Common myeloid progenitor, CD34-positive (primary cell): ENCODE measurements around the gene PLEKHG3.

ENCODE experiments used
- CTCF ChIA-PET: fragments of 350-600 bp; sonication (Branson Sonifier 250); formaldehyde crosslinking; loops from one replicate; lab custom pipeline; 2021; ENCODE audit warnings: antibody characterized with exemption; lab: Charles Lee
- POLR2A ChIA-PET: fragments of 350-600 bp; sonication (Branson Sonifier 250); formaldehyde crosslinking; loops from one replicate; lab custom pipeline; 2021; ENCODE audit warnings: antibody characterized with exemption; lab: Charles Lee
- DNase-seq, 3 donors: peaks; one replicate each; pipeline versions ENCODE4 v3.0.0 to v3.0.0-alpha.2; 2013
- H3K27ac ChIP-seq, 2 experiments: 1 replicate in 1 of 2; 2 replicates in 1 of 2; pipeline ENCODE4 v1.7.0; 2013; ENCODE audit warnings: inconsistent platforms in 2 of 2, low read length in 2 of 2, mild to moderate bottlenecking in 2 of 2, low read depth in 1 of 2, moderate library complexity in 1 of 2; ENCODE audit not compliant: severe bottlenecking in 2 of 2, insufficient read depth in 1 of 2, poor library complexity in 1 of 2
- H3K27me3 ChIP-seq, 5 experiments: replicated peaks in 2 of 5; 1 replicate in 3 of 5; 2 replicates in 2 of 5; pipeline versions ENCODE4 v1.6.1 to v1.7.0; 2013; ENCODE audit warnings: low read length in 4 of 5, mild to moderate bottlenecking in 2 of 5, moderate library complexity in 2 of 5, inconsistent platforms in 1 of 5; ENCODE audit not compliant: insufficient read depth in 5 of 5, control insufficient read depth in 4 of 5
- H3K36me3 ChIP-seq, 4 experiments: 1 replicate in 2 of 4; 2 replicates in 2 of 4; pipeline versions ENCODE4 v1.6.1 to v1.7.0; 2013; ENCODE audit warnings: low read length in 3 of 4, control low read depth in 1 of 4, mild to moderate bottlenecking in 1 of 4; ENCODE audit not compliant: control insufficient read depth in 4 of 4, insufficient read depth in 4 of 4
- H3K4me1 ChIP-seq, 4 experiments: 1 replicate in 3 of 4; 2 replicates in 1 of 4; pipeline versions ENCODE4 v1.6.1 to v1.7.1; 2013; ENCODE audit warnings: low read length in 3 of 4, mild to moderate bottlenecking in 3 of 4, control low read depth in 1 of 4, inconsistent platforms in 1 of 4, moderate library complexity in 1 of 4; ENCODE audit not compliant: control insufficient read depth in 4 of 4, insufficient read depth in 4 of 4; ENCODE audit errors: control extremely low read depth in 1 of 4
- H3K4me3 ChIP-seq, 7 experiments: 1 replicate in 4 of 7; 2 replicates in 3 of 7; pipeline versions ENCODE4 v1.5.1 to v1.7.0; 2013; ENCODE audit warnings: mild to moderate bottlenecking in 7 of 7, low read length in 6 of 7, moderate library complexity in 6 of 7, inconsistent platforms in 2 of 7, low read depth in 2 of 7, control low read depth in 1 of 7; ENCODE audit not compliant: insufficient read depth in 4 of 7, control insufficient read depth in 1 of 7; ENCODE audit errors: extremely low read depth in 1 of 7
- H3K9me3 ChIP-seq, 5 experiments: 1 replicate in 4 of 5; 2 replicates in 1 of 5; pipeline versions ENCODE4 v1.6.1 to v1.7.1; 2013; ENCODE audit warnings: low read length in 4 of 5, mild to moderate bottlenecking in 2 of 5, inconsistent platforms in 1 of 5, low read depth in 1 of 5, moderate library complexity in 1 of 5; ENCODE audit not compliant: control insufficient read depth in 4 of 5, insufficient read depth in 2 of 5; ENCODE audit errors: control extremely low read depth in 1 of 5
- WGBS: methylation state at CpG from one replicate; pipeline ENCODE4 v1.1.5; 2013; ENCODE audit not compliant: insufficient coverage; 5-methylcytosine and 5-hydroxymethylcytosine counted together

Gene PLEKHG3

GRCh38 chr14:64779472-64779871 is 75.2 kb downstream of the PLEKHG3 start:
- WGBS, result 98% methylated on average over 7 of the region's 7 CpGs
- POLR2A ChIA-PET, result interaction anchor here (0.6 kb wide), 1 partner anchor 481 kb away, joined by 6 read pairs; no protein-coding TSS in a partner anchor

DNA sequence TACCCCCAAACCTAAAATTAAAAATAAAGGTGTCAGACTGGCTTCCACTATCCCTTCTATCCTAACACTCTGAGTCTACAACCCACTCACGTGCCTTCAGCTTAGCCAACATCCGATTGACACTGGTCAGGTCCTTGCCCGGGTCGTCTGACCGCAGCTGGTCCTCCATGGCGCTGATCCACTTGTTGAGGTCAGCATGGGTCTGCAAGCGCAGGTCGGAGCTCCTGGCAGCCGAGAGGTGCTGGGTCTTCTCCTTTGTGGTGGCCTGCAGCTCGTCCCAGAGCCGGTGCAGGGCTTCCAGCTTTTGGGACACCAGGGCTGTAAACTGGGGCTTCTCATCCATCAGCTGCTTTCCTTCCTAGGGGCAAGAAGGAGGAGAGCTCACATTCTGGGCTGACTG is 78.0 kb downstream of the PLEKHG3 start:
- no peaks in the 10 kb centered on the region for H3K27me3 ChIP-seq
- ChIA-PET CTCF (interaction anchor here (1.4 to 6.1 kb wide), 6 partner anchors 10 to 111 kb away, joined by 4 to 42 read pairs (median 7); no protein-coding TSS in a partner anchor), POLR2A (no interaction called here)
- H3K27ac ChIP-seq, result no peak overlapping the region
- H3K4me1 ChIP-seq, result no peaks in the 10 kb centered on the region
- H3K9me3 ChIP-seq, result no peaks in the 10 kb centered on the region
- no peak overlapping the region for H3K4me3 ChIP-seq
- over 99% methylated on average over 9 of the region's 11 CpGs for WGBS
- DNase-seq, result no peak
- H3K36me3 ChIP-seq, result no peaks in the 10 kb centered on the region

More at GRCh38 chr14:64779472-64779871, 75.2 kb downstream of the PLEKHG3 start:
- no peak for DNase-seq
- CTCF ChIA-PET, result interaction anchor here (1.2 to 2.3 kb wide), 4 partner anchors 11 to 112 kb away, joined by 3 to 8 read pairs (median 5); no protein-coding TSS in a partner anchor
- H3K4me1 ChIP-seq, result no peaks in the 10 kb centered on the region
- H3K4me3 ChIP-seq, result no peak overlapping the region
- H3K27me3 ChIP-seq, result no peaks in the 10 kb centered on the region
- H3K27ac ChIP-seq, result no peak overlapping the region
- H3K9me3 ChIP-seq, result peaks cover 0 to 6% (median 0%) of the 10 kb centered on the region in 5 experiments
- no peaks in the 10 kb centered on the region for H3K36me3 ChIP-seq

DNA sequence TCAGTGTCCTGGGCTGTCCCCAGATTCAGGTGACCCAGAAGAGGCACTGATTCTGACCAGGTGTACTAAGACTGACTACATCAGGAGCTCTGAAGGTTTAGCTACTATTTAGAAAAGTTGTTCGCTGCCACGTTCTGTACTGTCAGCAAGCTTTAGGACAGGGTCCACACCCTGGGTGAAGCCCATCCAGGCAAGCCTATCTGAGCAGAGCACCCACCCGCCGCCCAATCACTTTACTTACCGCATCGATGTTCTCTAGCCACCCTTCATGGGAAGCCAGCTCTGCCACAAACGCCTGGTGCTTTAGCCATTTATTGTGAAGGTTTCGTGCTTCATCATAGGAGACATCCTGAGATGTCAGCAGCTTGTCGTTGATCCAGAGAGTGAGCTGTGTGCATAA is 79.8 kb downstream of the PLEKHG3 start:
- Histone ChIP-seq H3K27ac (no peak overlapping the region), H3K9me3 (no peaks in the 10 kb centered on the region), H3K4me1 (no peaks in the 10 kb centered on the region), H3K4me3 (no peak overlapping the region), H3K36me3 (no peaks in the 10 kb centered on the region), H3K27me3 (peaks cover 0 to 2% (median 0%) of the 10 kb centered on the region in 5 experiments)
- 97% methylated on average over 9 of the region's 9 CpGs for WGBS
- ChIA-PET POLR2A (no interaction called here), CTCF (interaction anchor here (1.2 to 6.1 kb wide), 4 partner anchors 12 to 108 kb away, joined by 4 to 42 read pairs (median 4); no protein-coding TSS in a partner anchor)
- no peak for DNase-seq

GRCh38 chr14:64786296-64787149 is 82.3 kb downstream of the PLEKHG3 start:
- no peaks in the 10 kb centered on the region for H3K9me3 ChIP-seq
- no peak for DNase-seq
- CTCF ChIA-PET, result interaction anchor here (1.9 to 6.1 kb wide), 2 partner anchors 8 to 14 kb away, joined by 6 to 42 read pairs; no protein-coding TSS in a partner anchor
- H3K36me3 ChIP-seq, result no peaks in the 10 kb centered on the region
- H3K27me3 ChIP-seq, result peaks cover 0 to 2% (median 0%) of the 10 kb centered on the region in 5 experiments
- POLR2A ChIA-PET, result no interaction called here
- H3K4me3 ChIP-seq, result no peak overlapping the region
- WGBS, result 95% methylated on average over 24 of the region's 24 CpGs
- no peak overlapping the region for H3K27ac ChIP-seq
- H3K4me1 ChIP-seq, result peaks cover 0 to 3% (median 0%) of the 10 kb centered on the region in 4 experiments

- peaks cover 0 to 3% (median 0%) of the 10 kb centered on the region in 4 experiments for H3K4me1 ChIP-seq
- H3K27me3 ChIP-seq, result peaks cover 0 to 2% (median 0%) of the 10 kb centered on the region in 5 experiments
- H3K27ac ChIP-seq, result no peak overlapping the region
- H3K9me3 ChIP-seq, result no peaks in the 10 kb centered on the region
- 94% methylated on average over 6 of the region's 6 CpGs for WGBS
- no peaks in the 10 kb centered on the region for H3K36me3 ChIP-seq
- POLR2A ChIA-PET, result no interaction called here
- CTCF ChIA-PET, result no interaction called here
- no peak overlapping the region for H3K4me3 ChIP-seq
- DNase-seq, result no peak
Observed at GRCh38 chr14:64787619-64788018, 83.4 kb downstream of the PLEKHG3 start.

DNA sequence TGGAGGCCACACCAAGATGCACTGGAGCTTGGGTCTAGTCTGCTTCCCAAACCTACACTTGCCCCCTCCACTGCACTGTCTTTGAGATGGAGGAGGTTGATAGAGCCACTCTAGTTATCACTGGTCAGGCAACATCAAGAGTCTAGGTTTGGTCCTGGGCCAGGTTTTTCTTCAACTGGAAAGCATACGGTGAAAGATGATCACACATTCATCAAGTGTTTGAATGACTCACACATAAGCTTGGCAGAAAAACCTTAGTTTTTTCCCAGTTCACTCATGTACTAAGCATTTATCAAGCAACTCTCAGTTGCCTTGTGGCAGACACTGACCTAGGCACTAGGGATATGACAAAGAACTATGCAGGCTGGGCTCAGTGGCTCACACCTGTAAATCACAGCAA is 84.5 kb downstream of the PLEKHG3 start:
- no peak overlapping the region for H3K4me3 ChIP-seq
- H3K27me3 ChIP-seq, result peaks cover 0 to 2% (median 0%) of the 10 kb centered on the region in 5 experiments
- ChIA-PET CTCF (interaction anchor here (1.0 to 1.6 kb wide), 4 partner anchors 24 to 104 kb away, joined by 3 to 5 read pairs (median 4); no protein-coding TSS in a partner anchor), POLR2A (no interaction called here)
- H3K9me3 ChIP-seq, result no peaks in the 10 kb centered on the region
- no peak overlapping the region for H3K27ac ChIP-seq
- no peaks in the 10 kb centered on the region for H3K36me3 ChIP-seq
- peaks cover 0 to 3% (median 0%) of the 10 kb centered on the region in 4 experiments for H3K4me1 ChIP-seq
- no peak for DNase-seq
- WGBS, result 86% methylated on average over 1 of the region's 1 CpG
